GM23338 (cell line): ENCODE results near the gene ATG2A. TPM values are rescaled to one million over a fixed set of nuclear protein-coding genes. Genes with fewer than 3 reads are reported as not detected.

Source experiments
- ATAC-seq: fragments of 200-7000 bp; cut with Tn5 transposase; 3 replicates; pipeline ENCODE4 v1.9.1; 2020
- DNase-seq: peaks from one replicate; pipeline ENCODE4 v3.0.0-alpha.2; 2015; ENCODE audit warnings: low spot score
- H2AFZ ChIP-seq: fragments of 200-600 bp; sonication (generic); 2 replicates; pipeline ENCODE4 v1.8.0; 2016; ENCODE audit warnings: antibody characterized with exemption, mild to moderate bottlenecking, moderate library complexity
- H3F3A ChIP-seq: fragments of 200-600 bp; sonication (generic); replicated peaks from 2 replicates; pipeline ENCODE4 v1.8.0; 2017; ENCODE audit warnings: antibody characterized with exemption, mixed run types, low read depth
- H3K27ac ChIP-seq: fragments of 200-600 bp; sonication (generic); 2 replicates; pipeline ENCODE4 v1.6.1; 2016; ENCODE audit warnings: low read depth
- H3K27me3 ChIP-seq: fragments of 200-600 bp; sonication (generic); 2 replicates; pipeline ENCODE4 v1.8.0; 2016; ENCODE audit warnings: mild to moderate bottlenecking, mixed run types, moderate library complexity; ENCODE audit not compliant: insufficient read depth
- H3K36me3 ChIP-seq: fragments of 200-600 bp; sonication (generic); 2 replicates; pipeline ENCODE4 v1.8.0; 2016; ENCODE audit warnings: mild to moderate bottlenecking; ENCODE audit not compliant: insufficient read depth
- H3K4me1 ChIP-seq: fragments of 200-600 bp; sonication (generic); 2 replicates; pipeline ENCODE4 v1.8.0; 2016; ENCODE audit warnings: mild to moderate bottlenecking, moderate library complexity; ENCODE audit not compliant: insufficient read depth
- H3K4me2 ChIP-seq: fragments of 200-600 bp; sonication (generic); 2 replicates; pipeline ENCODE4 v1.7.1; 2017; ENCODE audit warnings: mixed run types
- H3K4me3 ChIP-seq: fragments of 200-600 bp; sonication (generic); 2 replicates; pipeline ENCODE4 v1.6.1; 2016; ENCODE audit warnings: mixed run types
- H3K79me2 ChIP-seq: fragments of 200-600 bp; sonication (generic); replicated peaks from 2 replicates; pipeline ENCODE4 v1.8.0; 2017; ENCODE audit warnings: mild to moderate bottlenecking; ENCODE audit not compliant: insufficient read depth
- H3K9me2 ChIP-seq: fragments of 200-600 bp; sonication (generic); 2 replicates; pipeline ENCODE4 v1.8.0; 2017; ENCODE audit not compliant: insufficient read depth
- H4K20me1 ChIP-seq: fragments of 200-600 bp; sonication (generic); replicated peaks from 2 replicates; pipeline ENCODE4 v1.8.0; 2017; ENCODE audit warnings: mild to moderate bottlenecking; ENCODE audit not compliant: insufficient read depth
- H3K27ac Mint-ChIP-seq: 2 replicates; pipeline ENCODE4 v1.8.0; 2020; ENCODE audit warnings: inconsistent platforms, mild to moderate bottlenecking, moderate library complexity, mixed read lengths
- H3K27me3 Mint-ChIP-seq: 3 replicates; pipeline ENCODE4 v1.8.0; 2022; ENCODE audit warnings: low read depth, mild to moderate bottlenecking, moderate library complexity, mixed read lengths, inconsistent platforms; ENCODE audit not compliant: insufficient read depth, poor library complexity
- H3K36me3 Mint-ChIP-seq: 3 replicates; pipeline ENCODE4 v1.8.0; 2021; ENCODE audit warnings: low read depth, mild to moderate bottlenecking, inconsistent platforms, moderate library complexity, mixed read lengths
- H3K4me1 Mint-ChIP-seq: 3 replicates; pipeline ENCODE4 v1.8.0; 2020; ENCODE audit warnings: mild to moderate bottlenecking, inconsistent platforms, mixed read lengths
- H3K4me3 Mint-ChIP-seq: 3 replicates; pipeline ENCODE4 v1.8.0; 2021; ENCODE audit warnings: moderate library complexity, mild to moderate bottlenecking, inconsistent platforms, mixed read lengths
- H3K9me3 Mint-ChIP-seq: 3 replicates; pipeline ENCODE4 v1.8.0; 2020; ENCODE audit warnings: moderate library complexity, mild to moderate bottlenecking, inconsistent platforms, mixed read lengths
- CREB1 ChIP-seq: fragments of 250-450 bp; sonication (Bioruptor Pico); IDR thresholded peaks from 2 replicates; pipeline ENCODE4 v1.5.0; 2020; ENCODE audit warnings: low read depth, mild to moderate bottlenecking, moderate library complexity
- EZH2phosphoT487 ChIP-seq: fragments of 200-600 bp; sonication (generic); IDR thresholded peaks from one replicate; pipeline ENCODE4 v1.8.1; 2018; ENCODE audit warnings: antibody characterized with exemption; ENCODE audit not compliant: unreplicated experiment
- STAT1 ChIP-seq: IDR thresholded peaks from one replicate; pipeline ENCODE4 v1.6.1; 2016; ENCODE audit warnings: antibody characterized with exemption; ENCODE audit not compliant: unreplicated experiment
- ZNF331 ChIP-seq: fragments of 250-450 bp; sonication (Bioruptor Pico); IDR thresholded peaks from 2 replicates; pipeline ENCODE4 v1.5.0; 2020; ENCODE audit warnings: low read depth, mild to moderate bottlenecking, moderate library complexity
- polyA plus RNA-seq: library from polyadenylated mRNA; unstranded; fragments of >200 nt; fragmentation: Nextera tagmentation; extraction: Ambion mirVana; gene quantifications from 2 replicates; pipeline ENCODE4 v1.2.1, GENCODE V29; 2016
- total RNA-seq: library from RNA; depleted of rRNA; stranded (reverse); fragments of >200 nt; shearing (Covaris generic); gene quantifications from 2 replicates; pipeline ENCODE4 v1.2.3, GENCODE V29; 2014
- TF ChIP-seq, protein P1 (sequence below): IDR thresholded peaks from one replicate; pipeline ENCODE4 v1.6.1; 2018; ENCODE audit warnings: antibody characterized with exemption; ENCODE audit not compliant: unreplicated experiment
- TF ChIP-seq, protein P2 (sequence below): fragments of 250-450 bp; sonication (Bioruptor Pico); IDR thresholded peaks from 2 replicates; pipeline ENCODE4 v1.5.0; 2020; ENCODE audit warnings: mild to moderate bottlenecking, moderate library complexity

ATG2A gene
- total and polyA plus RNA-seq, 2 experiments from 2014 or later, result 8.7 to 31.7 TPM

DNA sequence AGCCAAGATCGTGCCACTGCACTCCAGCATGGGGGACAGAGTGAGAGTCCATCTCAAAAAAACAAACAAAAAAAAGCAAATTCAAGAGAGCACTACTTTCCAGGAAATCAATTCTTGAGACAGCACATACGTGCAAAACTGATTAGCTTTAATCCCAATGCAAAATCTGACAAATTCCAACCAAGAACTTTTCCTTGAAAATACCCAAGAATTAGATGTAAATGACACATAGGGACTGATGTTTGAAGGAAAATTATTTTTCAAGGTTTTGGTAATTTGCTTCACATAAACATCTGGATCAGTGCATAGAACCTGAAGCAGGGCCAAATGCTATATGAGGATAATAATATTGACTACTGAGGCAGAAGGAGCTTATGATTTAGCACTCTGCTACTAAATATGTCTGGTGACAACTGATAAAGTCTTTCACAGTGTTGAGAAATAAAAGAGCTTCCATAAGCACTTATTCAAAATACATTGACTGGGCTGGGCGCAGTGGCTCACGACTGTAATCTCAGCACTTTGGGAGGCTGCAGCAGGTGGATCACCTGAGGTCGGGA lies 46.1 kb upstream of the ATG2A start:
- H3K4me2 ChIP-seq, result no peak overlapping the region
- TF ChIP-seq, protein P1, sequence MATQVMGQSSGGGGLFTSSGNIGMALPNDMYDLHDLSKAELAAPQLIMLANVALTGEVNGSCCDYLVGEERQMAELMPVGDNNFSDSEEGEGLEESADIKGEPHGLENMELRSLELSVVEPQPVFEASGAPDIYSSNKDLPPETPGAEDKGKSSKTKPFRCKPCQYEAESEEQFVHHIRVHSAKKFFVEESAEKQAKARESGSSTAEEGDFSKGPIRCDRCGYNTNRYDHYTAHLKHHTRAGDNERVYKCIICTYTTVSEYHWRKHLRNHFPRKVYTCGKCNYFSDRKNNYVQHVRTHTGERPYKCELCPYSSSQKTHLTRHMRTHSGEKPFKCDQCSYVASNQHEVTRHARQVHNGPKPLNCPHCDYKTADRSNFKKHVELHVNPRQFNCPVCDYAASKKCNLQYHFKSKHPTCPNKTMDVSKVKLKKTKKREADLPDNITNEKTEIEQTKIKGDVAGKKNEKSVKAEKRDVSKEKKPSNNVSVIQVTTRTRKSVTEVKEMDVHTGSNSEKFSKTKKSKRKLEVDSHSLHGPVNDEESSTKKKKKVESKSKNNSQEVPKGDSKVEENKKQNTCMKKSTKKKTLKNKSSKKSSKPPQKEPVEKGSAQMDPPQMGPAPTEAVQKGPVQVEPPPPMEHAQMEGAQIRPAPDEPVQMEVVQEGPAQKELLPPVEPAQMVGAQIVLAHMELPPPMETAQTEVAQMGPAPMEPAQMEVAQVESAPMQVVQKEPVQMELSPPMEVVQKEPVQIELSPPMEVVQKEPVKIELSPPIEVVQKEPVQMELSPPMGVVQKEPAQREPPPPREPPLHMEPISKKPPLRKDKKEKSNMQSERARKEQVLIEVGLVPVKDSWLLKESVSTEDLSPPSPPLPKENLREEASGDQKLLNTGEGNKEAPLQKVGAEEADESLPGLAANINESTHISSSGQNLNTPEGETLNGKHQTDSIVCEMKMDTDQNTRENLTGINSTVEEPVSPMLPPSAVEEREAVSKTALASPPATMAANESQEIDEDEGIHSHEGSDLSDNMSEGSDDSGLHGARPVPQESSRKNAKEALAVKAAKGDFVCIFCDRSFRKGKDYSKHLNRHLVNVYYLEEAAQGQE, result no peak
- TF ChIP-seq, protein P2, sequence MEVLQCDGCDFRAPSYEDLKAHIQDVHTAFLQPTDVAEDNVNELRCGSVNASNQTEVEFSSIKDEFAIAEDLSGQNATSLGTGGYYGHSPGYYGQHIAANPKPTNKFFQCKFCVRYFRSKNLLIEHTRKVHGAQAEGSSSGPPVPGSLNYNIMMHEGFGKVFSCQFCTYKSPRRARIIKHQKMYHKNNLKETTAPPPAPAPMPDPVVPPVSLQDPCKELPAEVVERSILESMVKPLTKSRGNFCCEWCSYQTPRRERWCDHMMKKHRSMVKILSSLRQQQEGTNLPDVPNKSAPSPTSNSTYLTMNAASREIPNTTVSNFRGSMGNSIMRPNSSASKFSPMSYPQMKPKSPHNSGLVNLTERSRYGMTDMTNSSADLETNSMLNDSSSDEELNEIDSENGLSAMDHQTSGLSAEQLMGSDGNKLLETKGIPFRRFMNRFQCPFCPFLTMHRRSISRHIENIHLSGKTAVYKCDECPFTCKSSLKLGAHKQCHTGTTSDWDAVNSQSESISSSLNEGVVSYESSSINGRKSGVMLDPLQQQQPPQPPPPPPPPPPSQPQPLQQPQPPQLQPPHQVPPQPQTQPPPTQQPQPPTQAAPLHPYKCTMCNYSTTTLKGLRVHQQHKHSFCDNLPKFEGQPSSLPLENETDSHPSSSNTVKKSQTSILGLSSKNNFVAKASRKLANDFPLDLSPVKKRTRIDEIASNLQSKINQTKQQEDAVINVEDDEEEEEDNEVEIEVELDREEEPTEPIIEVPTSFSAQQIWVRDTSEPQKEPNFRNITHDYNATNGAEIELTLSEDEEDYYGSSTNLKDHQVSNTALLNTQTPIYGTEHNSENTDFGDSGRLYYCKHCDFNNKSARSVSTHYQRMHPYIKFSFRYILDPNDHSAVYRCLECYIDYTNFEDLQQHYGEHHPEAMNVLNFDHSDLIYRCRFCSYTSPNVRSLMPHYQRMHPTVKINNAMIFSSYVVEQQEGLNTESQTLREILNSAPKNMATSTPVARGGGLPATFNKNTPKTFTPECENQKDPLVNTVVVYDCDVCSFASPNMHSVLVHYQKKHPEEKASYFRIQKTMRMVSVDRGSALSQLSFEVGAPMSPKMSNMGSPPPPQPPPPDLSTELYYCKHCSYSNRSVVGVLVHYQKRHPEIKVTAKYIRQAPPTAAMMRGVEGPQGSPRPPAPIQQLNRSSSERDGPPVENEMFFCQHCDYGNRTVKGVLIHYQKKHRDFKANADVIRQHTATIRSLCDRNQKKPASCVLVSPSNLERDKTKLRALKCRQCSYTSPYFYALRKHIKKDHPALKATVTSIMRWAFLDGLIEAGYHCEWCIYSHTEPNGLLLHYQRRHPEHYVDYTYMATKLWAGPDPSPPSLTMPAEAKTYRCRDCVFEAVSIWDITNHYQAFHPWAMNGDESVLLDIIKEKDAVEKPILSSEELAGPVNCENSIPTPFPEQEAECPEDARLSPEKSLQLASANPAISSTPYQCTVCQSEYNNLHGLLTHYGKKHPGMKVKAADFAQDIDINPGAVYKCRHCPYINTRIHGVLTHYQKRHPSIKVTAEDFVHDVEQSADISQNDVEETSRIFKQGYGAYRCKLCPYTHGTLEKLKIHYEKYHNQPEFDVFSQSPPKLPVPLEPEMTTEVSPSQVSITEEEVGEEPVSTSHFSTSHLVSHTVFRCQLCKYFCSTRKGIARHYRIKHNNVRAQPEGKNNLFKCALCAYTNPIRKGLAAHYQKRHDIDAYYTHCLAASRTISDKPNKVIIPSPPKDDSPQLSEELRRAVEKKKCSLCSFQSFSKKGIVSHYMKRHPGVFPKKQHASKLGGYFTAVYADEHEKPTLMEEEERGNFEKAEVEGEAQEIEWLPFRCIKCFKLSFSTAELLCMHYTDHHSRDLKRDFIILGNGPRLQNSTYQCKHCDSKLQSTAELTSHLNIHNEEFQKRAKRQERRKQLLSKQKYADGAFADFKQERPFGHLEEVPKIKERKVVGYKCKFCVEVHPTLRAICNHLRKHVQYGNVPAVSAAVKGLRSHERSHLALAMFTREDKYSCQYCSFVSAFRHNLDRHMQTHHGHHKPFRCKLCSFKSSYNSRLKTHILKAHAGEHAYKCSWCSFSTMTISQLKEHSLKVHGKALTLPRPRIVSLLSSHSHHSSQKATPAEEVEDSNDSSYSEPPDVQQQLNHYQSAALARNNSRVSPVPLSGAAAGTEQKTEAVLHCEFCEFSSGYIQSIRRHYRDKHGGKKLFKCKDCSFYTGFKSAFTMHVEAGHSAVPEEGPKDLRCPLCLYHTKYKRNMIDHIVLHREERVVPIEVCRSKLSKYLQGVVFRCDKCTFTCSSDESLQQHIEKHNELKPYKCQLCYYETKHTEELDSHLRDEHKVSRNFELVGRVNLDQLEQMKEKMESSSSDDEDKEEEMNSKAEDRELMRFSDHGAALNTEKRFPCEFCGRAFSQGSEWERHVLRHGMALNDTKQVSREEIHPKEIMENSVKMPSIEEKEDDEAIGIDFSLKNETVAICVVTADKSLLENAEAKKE, result no peak
- TF ChIP-seq STAT1, result no peak
- no peak for TF ChIP-seq CREB1 (CRISPR knock-in tag)
- TF ChIP-seq ZNF331 (CRISPR knock-in tag), result no peak
- no peak for TF ChIP-seq EZH2phosphoT487
- no peak overlapping the region for H3K4me3 ChIP-seq
- H3K27ac Mint-ChIP-seq, result no peak overlapping the region
- H3K4me1 ChIP-seq, result no peaks in the 10 kb centered on the region
- no peaks in the 10 kb centered on the region for H3K9me2 ChIP-seq
- H3K36me3 Mint-ChIP-seq, result no peaks in the 10 kb centered on the region
- no peak overlapping the region for H3K27ac ChIP-seq
- H3K4me1 Mint-ChIP-seq, result no peaks in the 10 kb centered on the region
- no peak overlapping the region for H2AFZ ChIP-seq
- no peaks in the 10 kb centered on the region for H4K20me1 ChIP-seq
- DNase-seq (no peak), ATAC-seq (no peak)
- H3K9me3 Mint-ChIP-seq, result no peaks in the 10 kb centered on the region
- H3K27me3 ChIP-seq, result peaks cover 3% of the 10 kb centered on the region; the same call in 1 of the 2 replicates
- H3F3A ChIP-seq, result no peaks in the 10 kb centered on the region
- peaks cover 5% of the 10 kb centered on the region for H3K27me3 Mint-ChIP-seq
- H3K4me3 Mint-ChIP-seq, result no peak overlapping the region
- no peaks in the 10 kb centered on the region for H3K79me2 ChIP-seq
- H3K36me3 ChIP-seq, result no peaks in the 10 kb centered on the region
